H1 (cell line): Measurements from ENCODE around the gene KANSL1. TPM values are rescaled to one million over a fixed set of nuclear protein-coding genes. Genes with fewer than 3 reads are reported as not detected.

Experiments
- BRCA1 ChIP-seq: IDR thresholded peaks from 2 replicates; pipeline ENCODE4 v1.6.1; 2012; ENCODE audit warnings: low read depth, low read length, improper control_type of control experiment
- KDM5A ChIP-seq: fragments of 200-600 bp; IDR thresholded peaks from 2 replicates; pipeline ENCODE4 v1.7.1; 2012; ENCODE audit warnings: mild to moderate bottlenecking, low read length, inconsistent platforms, mixed read lengths
- SAP30 ChIP-seq: fragments of 300-600 bp; sonication (generic); IDR thresholded peaks from 2 replicates; pipeline ENCODE4 v1.7.1; 2012; ENCODE audit warnings: low read length, moderate library complexity, mild to moderate bottlenecking, inconsistent platforms; ENCODE audit not compliant: insufficient read depth, insufficient replicate concordance
- SIN3A ChIP-seq, 2 experiments: IDR thresholded peaks in 1 of 2; conservative IDR thresholded peaks in 1 of 2; 2 replicates each; pipeline ENCODE4 v1.6.1; 2011 to 2012; ENCODE audit warnings: low read length in 2 of 2, improper control_type of control experiment in 1 of 2, low read depth in 1 of 2, mild to moderate bottlenecking in 1 of 2
- SP2 ChIP-seq: IDR thresholded peaks from 2 replicates; pipeline ENCODE4 v1.6.1; 2012; ENCODE audit warnings: mild to moderate bottlenecking, low read length, inconsistent platforms
- SUZ12 ChIP-seq: fragments of 200-600 bp; sonication (generic); IDR thresholded peaks from 2 replicates; pipeline ENCODE4 v1.6.1; 2012; ENCODE audit warnings: mild to moderate bottlenecking, inconsistent platforms, low read length, moderate library complexity, mixed read lengths
- polyA plus RNA-seq, 7 experiments: library from polyadenylated mRNA; depleted of rRNA in 3 of 7; stranded (reverse) in 5 of 7; unstranded in 2 of 7; fragments of >200 nt in 5 of 7; fragments of 200-250 nt in 2 of 7; gene quantifications; 1 replicate in 5 of 7; 2 replicates in 1 of 7; 4 replicates in 1 of 7; pipeline versions ENCODE4 v1.2.1 to v1.2.3, GENCODE V29; 2011 to 2013; ENCODE audit warnings: missing spikeins in 2 of 7, mixed read lengths in 2 of 7
- total RNA-seq: library from RNA; stranded (reverse); fragmentation: NEBNext Ultra II Directional; extraction: Animal tissue kit (Norgen Biotek cat#: 25700); gene quantifications from 2 replicates; pipeline ENCODE4 v1.2.1, GENCODE V29; 2021

The KANSL1 gene
- total and polyA plus RNA-seq, 2 of the 8 experiments (the other 6 are each of a cell fraction or from before 2014, with no cell fraction given): 34.0 to 128 TPM

- TF ChIP-seq SIN3A (conservative IDR thresholded peaks at IDR 0.05 in 1 of 2, IDR thresholded peaks at IDR 0.05 in 1 of 2; ENCODE audit: low read depth in 1 of 2, low read length in 2 of 2) (no peak), KDM5A (no peak), BRCA1 (no peak), SAP30 (no peak), SUZ12 (no peak), SP2 (no peak)
Measured at GRCh38 chr17:46163316-46163715, 29.9 kb downstream of the KANSL1 start (continued).
